ENCODE measurements around the gene EPOP.
"Not testable (repeated sequence)": the region's sequence is repeated elsewhere in the genome, so short reads cannot be mapped to it uniquely, and the experiment has no call there.

EPOP gene

DNA sequence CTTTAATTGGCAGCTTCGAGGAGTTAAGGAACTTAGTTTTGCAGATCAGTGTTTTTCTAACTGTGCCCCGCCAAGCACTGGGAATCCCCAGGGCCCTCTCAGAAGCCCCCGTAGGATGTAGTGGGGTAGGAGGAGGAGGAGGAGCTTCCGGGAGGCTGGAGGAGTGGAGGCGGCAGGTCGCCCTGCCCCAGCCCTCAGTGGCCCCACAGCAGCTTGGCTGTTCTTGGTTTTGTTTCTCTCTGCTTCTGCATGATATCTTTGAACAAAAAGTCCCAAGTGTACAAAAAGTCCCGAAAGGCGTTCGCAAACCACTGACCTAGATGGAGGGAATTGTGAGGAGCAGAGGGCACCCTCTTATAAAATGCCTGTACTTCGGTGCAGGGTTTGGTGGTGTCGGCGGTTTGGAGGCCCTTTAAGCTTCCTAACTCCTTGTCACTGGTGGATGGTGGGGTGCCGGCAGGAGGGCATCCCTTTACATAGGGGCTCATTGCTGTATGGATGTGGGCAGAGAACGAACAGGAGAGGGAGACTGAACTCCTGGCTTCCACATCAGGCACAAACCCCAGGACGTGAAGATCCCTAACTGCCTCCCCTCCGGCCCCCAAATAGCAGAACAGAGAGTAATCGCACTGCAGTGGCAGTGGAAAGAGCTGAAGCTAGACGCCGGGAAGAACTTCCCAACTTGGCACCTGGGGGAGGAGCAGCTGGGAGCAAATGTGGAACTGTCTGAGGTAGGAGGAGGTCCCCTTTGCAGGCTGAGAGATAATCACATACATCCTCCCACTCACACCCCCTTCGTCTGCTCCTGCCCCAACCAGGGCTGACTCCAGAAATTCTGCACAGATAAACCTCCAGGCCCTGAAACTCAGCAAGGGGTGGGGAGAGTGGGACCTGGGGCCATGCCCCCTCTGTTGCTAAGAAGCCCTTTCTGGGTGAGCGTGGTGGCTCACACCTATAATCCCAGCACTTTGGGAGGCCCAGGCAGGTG lies 20.1 kb downstream of the EPOP start:
- no peak overlapping the region for H3K4me3 ChIP-seq (ENCODE audit: low read depth, low read length)
- TF ChIP-seq, protein P1, sequence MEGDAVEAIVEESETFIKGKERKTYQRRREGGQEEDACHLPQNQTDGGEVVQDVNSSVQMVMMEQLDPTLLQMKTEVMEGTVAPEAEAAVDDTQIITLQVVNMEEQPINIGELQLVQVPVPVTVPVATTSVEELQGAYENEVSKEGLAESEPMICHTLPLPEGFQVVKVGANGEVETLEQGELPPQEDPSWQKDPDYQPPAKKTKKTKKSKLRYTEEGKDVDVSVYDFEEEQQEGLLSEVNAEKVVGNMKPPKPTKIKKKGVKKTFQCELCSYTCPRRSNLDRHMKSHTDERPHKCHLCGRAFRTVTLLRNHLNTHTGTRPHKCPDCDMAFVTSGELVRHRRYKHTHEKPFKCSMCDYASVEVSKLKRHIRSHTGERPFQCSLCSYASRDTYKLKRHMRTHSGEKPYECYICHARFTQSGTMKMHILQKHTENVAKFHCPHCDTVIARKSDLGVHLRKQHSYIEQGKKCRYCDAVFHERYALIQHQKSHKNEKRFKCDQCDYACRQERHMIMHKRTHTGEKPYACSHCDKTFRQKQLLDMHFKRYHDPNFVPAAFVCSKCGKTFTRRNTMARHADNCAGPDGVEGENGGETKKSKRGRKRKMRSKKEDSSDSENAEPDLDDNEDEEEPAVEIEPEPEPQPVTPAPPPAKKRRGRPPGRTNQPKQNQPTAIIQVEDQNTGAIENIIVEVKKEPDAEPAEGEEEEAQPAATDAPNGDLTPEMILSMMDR (IDR thresholded peaks at IDR 0.05; ENCODE audit: low read depth, low read length): no peak

DNA sequence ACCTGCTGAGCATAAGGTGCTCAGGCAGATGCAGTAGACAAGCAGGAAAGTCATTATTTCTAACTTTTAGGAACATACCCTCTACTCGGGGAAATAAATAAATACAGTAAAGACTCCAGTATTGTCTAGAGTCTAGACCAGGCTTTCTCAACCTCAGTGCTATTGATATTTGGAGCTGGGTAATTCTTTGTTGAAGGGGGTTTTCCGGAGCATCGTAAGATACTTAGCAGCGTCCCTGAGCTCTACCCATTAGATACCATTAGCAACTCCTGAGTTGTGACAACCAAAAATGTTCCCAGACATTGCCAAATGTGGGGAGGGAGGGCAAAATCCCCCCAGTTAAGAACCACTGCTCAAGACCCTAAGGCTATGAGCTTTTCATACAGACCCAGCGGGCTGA lies 21.1 kb downstream of the EPOP start:
- no peak overlapping the region for H3K4me3 ChIP-seq (ENCODE audit: low read depth, low read length)
- TF ChIP-seq, protein P1 (IDR thresholded peaks at IDR 0.05; ENCODE audit: low read depth, low read length): no peak

DNA sequence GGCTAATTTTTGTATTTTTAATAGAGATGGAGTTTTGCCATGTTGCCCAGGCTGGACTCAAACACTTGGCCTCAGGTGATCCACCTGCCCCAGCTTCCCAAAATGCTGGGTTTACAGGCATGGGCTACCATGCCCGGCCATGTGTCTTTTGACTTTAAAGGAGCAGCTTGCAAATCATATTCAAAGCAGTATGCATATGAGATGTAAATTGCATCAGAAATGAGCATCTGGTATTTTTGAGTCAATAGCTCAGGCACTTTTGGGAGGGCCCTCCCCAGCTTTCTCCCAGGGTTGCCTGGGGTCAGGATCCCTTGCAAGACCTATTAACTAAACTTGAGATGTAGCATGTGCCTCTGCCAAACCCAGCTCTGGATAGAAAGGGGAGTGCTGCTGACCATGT lies 21.5 kb downstream of the EPOP start:
- TF ChIP-seq, protein P1 (IDR thresholded peaks at IDR 0.05; ENCODE audit: low read depth, low read length): no peak
- no peak overlapping the region for H3K4me3 ChIP-seq (ENCODE audit: low read depth, low read length)

DNA sequence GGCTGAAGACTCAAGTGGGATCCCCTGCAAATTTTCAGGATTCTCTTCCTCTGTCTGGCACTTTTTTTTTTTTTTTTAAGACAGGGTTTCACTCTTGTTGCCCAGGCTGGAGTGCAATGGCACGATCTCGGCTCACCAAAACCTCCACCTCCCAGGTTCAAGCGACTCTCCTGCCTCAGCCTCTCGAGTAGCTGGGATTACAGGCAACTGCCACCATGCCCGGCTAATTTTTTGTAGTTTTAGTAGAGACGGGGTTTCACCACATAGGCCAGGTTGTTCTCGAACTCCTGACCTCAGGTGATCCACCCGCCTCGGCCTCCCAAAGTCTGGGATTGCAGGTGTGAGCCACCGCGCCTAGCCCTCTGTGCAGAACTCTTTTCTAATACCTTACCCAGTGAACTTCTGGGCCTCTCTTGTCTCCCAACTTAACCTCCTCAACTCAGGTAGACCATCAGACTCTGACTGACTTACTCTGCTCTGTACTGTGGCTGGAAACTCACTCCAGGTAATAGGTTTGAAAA lies 24.0 kb downstream of the EPOP start:
- H3K4me3 ChIP-seq (ENCODE audit: low read depth, low read length): not testable (repeated sequence)

DNA sequence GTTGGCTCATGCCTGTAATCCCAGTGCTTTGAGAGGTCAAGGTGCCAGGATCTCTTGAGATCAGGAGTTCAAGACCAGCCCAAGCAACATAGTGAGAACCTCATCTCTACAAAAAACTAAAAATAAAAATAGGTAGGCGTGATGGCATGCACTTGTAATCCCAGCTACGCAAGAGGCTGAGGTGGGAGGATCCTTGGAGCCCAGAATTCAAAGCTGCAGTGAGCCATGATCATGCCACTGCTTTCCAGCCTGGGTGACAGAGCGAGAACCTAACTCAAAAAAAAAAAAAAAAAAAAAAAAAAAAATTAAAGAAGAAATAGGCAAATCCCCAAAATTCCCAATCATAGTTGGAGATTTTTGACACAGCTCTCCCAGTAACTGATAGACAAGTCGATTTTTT lies 36.8 kb downstream of the EPOP start:
- TF ChIP-seq, protein P1 (IDR thresholded peaks at IDR 0.05; ENCODE audit: low read depth, low read length): no peak

DNA sequence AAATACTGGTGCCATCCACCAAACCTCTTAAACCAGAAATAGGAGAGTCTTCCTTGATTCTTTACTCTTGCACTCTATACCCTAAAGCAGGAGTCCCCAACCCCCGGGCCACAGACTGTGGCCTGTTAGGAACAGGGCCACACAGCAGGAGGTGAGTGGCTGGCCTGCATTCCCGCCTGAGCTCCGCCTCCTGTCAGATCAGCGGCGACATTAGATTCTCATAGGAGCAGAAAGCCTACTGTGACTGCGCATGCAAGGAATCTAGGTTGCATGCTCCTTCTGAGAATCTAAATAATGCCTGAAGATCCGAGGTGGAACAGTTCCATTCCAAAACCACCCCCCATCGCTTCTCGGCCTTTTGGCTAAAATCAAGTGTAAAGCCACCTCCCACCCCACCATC lies 38.7 kb downstream of the EPOP start:
- TF ChIP-seq, protein P1 (IDR thresholded peaks at IDR 0.05; ENCODE audit: low read depth, low read length): no peak
- no peak overlapping the region for H3K4me3 ChIP-seq (ENCODE audit: low read depth, low read length)

More for the DNA sequence above, 36.8 kb downstream of the EPOP start:
- H3K4me3 ChIP-seq (ENCODE audit: low read depth, low read length): no peak overlapping the region

DNA sequence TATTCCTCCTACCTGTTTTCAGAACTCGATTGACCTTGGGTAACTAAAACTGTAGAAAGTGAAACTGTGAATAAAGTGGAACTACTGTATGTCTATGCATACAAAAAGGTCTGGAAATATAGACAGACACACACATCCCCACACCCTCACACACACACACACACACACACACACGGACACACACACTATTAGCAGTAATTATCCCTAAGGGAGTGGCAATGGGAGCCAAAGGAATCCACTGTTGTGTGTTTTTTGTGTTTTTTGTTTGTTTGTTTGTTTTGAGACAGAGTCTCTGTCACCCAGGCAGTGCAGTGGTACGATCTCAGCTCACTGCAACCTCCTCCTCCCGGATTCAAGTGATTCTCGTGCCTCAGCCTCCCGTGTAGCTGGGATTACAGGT lies 42.4 kb downstream of the EPOP start:
- TF ChIP-seq, protein P1 (IDR thresholded peaks at IDR 0.05; ENCODE audit: low read depth, low read length): no peak

More for the DNA sequence above, 42.4 kb downstream of the EPOP start:
- H3K4me3 ChIP-seq (ENCODE audit: low read depth, low read length): no peak overlapping the region
